Neuron (in vitro differentiated cells): ENCODE results near the gene DKK2.

ENCODE experiments used
- H2AFZ ChIP-seq: one replicate; pipeline ENCODE4 v1.6.1; 2013; ENCODE audit warnings: low read depth, mild to moderate bottlenecking, inconsistent platforms, low read length, moderate library complexity
- H3K27me3 ChIP-seq: one replicate; pipeline ENCODE4 v1.6.1; 2013; ENCODE audit warnings: low read length; ENCODE audit not compliant: insufficient read depth
- H3K36me3 ChIP-seq: one replicate; pipeline ENCODE4 v1.6.1; 2013; ENCODE audit warnings: low read length; ENCODE audit not compliant: insufficient read depth
- H3K4me1 ChIP-seq: one replicate; pipeline ENCODE4 v1.6.1; 2013; ENCODE audit warnings: low read length; ENCODE audit not compliant: insufficient read depth
- H3K4me3 ChIP-seq: 2 replicates; pipeline ENCODE4 v1.5.1; 2013; ENCODE audit warnings: mild to moderate bottlenecking, low read length, moderate library complexity
- H3K9me3 ChIP-seq: one replicate; pipeline ENCODE4 v1.6.1; 2013; ENCODE audit warnings: low read length

The DKK2 gene

GRCh38 chr4:106993827-106994226 is 42.3 kb downstream of the DKK2 start:
- no peak overlapping the region for H3K4me3 ChIP-seq
- H3K27me3 ChIP-seq = no peaks in the 10 kb centered on the region
- H2AFZ ChIP-seq = no peak overlapping the region
- H3K9me3 ChIP-seq = no peaks in the 10 kb centered on the region
- no peaks in the 10 kb centered on the region for H3K36me3 ChIP-seq
- H3K4me1 ChIP-seq = no peaks in the 10 kb centered on the region

- H3K27me3 ChIP-seq = no peaks in the 10 kb centered on the region
- no peaks in the 10 kb centered on the region for H3K4me1 ChIP-seq
- no peaks in the 10 kb centered on the region for H3K9me3 ChIP-seq
- H2AFZ ChIP-seq = no peak overlapping the region
- no peak overlapping the region for H3K4me3 ChIP-seq
- H3K36me3 ChIP-seq = no peaks in the 10 kb centered on the region
Measured at GRCh38 chr4:106987311-106987710, 48.8 kb downstream of the DKK2 start.

GRCh38 chr4:106986486-106986885 is 49.6 kb downstream of the DKK2 start:
- H3K9me3 ChIP-seq = no peaks in the 10 kb centered on the region
- H3K27me3 ChIP-seq = no peaks in the 10 kb centered on the region
- H3K4me3 ChIP-seq = no peak overlapping the region
- no peaks in the 10 kb centered on the region for H3K4me1 ChIP-seq
- H2AFZ ChIP-seq = no peak overlapping the region
- H3K36me3 ChIP-seq = no peaks in the 10 kb centered on the region

- Histone ChIP-seq H3K36me3 (no peaks in the 10 kb centered on the region), H3K27me3 (no peaks in the 10 kb centered on the region), H3K9me3 (no peaks in the 10 kb centered on the region), H3K4me3 (no peak overlapping the region), H2AFZ (no peak overlapping the region), H3K4me1 (no peaks in the 10 kb centered on the region)
Measured at GRCh38 chr4:106985830-106986229, 50.3 kb downstream of the DKK2 start.

- Histone ChIP-seq H3K36me3 (no peaks in the 10 kb centered on the region), H2AFZ (no peak overlapping the region), H3K4me3 (no peak overlapping the region), H3K27me3 (no peaks in the 10 kb centered on the region), H3K9me3 (no peaks in the 10 kb centered on the region), H3K4me1 (no peaks in the 10 kb centered on the region)
Measured at GRCh38 chr4:106982711-106983211, 53.4 kb downstream of the DKK2 start.

GRCh38 chr4:106981431-106981830 is 54.7 kb downstream of the DKK2 start:
- no peak overlapping the region for H3K4me3 ChIP-seq
- H3K36me3 ChIP-seq = no peaks in the 10 kb centered on the region
- H2AFZ ChIP-seq = no peak overlapping the region
- no peaks in the 10 kb centered on the region for H3K4me1 ChIP-seq
- no peaks in the 10 kb centered on the region for H3K9me3 ChIP-seq
- no peaks in the 10 kb centered on the region for H3K27me3 ChIP-seq

- Histone ChIP-seq H3K36me3 (no peaks in the 10 kb centered on the region), H3K4me1 (no peaks in the 10 kb centered on the region), H3K27me3 (no peaks in the 10 kb centered on the region), H2AFZ (no peak overlapping the region), H3K9me3 (no peaks in the 10 kb centered on the region), H3K4me3 (no peak overlapping the region)
Measured at GRCh38 chr4:106979476-106979875, 56.6 kb downstream of the DKK2 start.

GRCh38 chr4:106978046-106978774 is 57.9 kb downstream of the DKK2 start:
- no peak overlapping the region for H3K4me3 ChIP-seq
- H2AFZ ChIP-seq = peak overlapping the region; percentile 67
- H3K27me3 ChIP-seq = no peaks in the 10 kb centered on the region
- no peaks in the 10 kb centered on the region for H3K4me1 ChIP-seq
- no peaks in the 10 kb centered on the region for H3K36me3 ChIP-seq
- no peaks in the 10 kb centered on the region for H3K9me3 ChIP-seq

- no peak overlapping the region for H3K4me3 ChIP-seq
- H3K27me3 ChIP-seq = no peaks in the 10 kb centered on the region
- H3K9me3 ChIP-seq = no peaks in the 10 kb centered on the region
- no peaks in the 10 kb centered on the region for H3K4me1 ChIP-seq
- no peaks in the 10 kb centered on the region for H3K36me3 ChIP-seq
- H2AFZ ChIP-seq = no peak overlapping the region
Measured at GRCh38 chr4:106971636-106972035, 64.5 kb downstream of the DKK2 start.

GRCh38 chr4:106967892-106968291 is 68.2 kb downstream of the DKK2 start:
- no peaks in the 10 kb centered on the region for H3K9me3 ChIP-seq
- no peak overlapping the region for H3K4me3 ChIP-seq
- H3K27me3 ChIP-seq = no peaks in the 10 kb centered on the region
- H2AFZ ChIP-seq = no peak overlapping the region
- H3K4me1 ChIP-seq = no peaks in the 10 kb centered on the region
- H3K36me3 ChIP-seq = no peaks in the 10 kb centered on the region

GRCh38 chr4:106953036-106953705 is 82.9 kb downstream of the DKK2 start:
- Histone ChIP-seq H3K9me3 (no peaks in the 10 kb centered on the region), H2AFZ (no peak overlapping the region), H3K4me3 (no peak overlapping the region), H3K27me3 (no peaks in the 10 kb centered on the region), H3K36me3 (no peaks in the 10 kb centered on the region), H3K4me1 (no peaks in the 10 kb centered on the region)

- no peaks in the 10 kb centered on the region for H3K9me3 ChIP-seq
- no peaks in the 10 kb centered on the region for H3K36me3 ChIP-seq
- H3K27me3 ChIP-seq = no peaks in the 10 kb centered on the region
- H3K4me1 ChIP-seq = no peaks in the 10 kb centered on the region
- no peak overlapping the region for H3K4me3 ChIP-seq
- H2AFZ ChIP-seq = no peak overlapping the region
Measured at GRCh38 chr4:106951891-106952290, 84.2 kb downstream of the DKK2 start.

GRCh38 chr4:106941841-106942240 is 94.3 kb downstream of the DKK2 start:
- Histone ChIP-seq H3K36me3 (no peaks in the 10 kb centered on the region), H3K9me3 (no peaks in the 10 kb centered on the region), H3K4me3 (no peak overlapping the region), H3K4me1 (no peaks in the 10 kb centered on the region), H2AFZ (no peak overlapping the region), H3K27me3 (no peaks in the 10 kb centered on the region)
